GM12873 (cell line): ENCODE data around the gene ATG14.

ENCODE experiments used
- TF ChIP-seq, protein P1 (sequence below): IDR thresholded peaks from 2 replicates; pipeline ENCODE4 v1.5.1; 2012; ENCODE audit warnings: low read depth, mild to moderate bottlenecking, moderate library complexity, low read length, control low read depth; ENCODE audit not compliant: insufficient read depth; ENCODE audit errors: missing control alignments

Gene ATG14

GRCh38 chr14:55411426-55412389, at the start of gene ATG14:
Gene ATG14, minus strand, starts transcription at chr14:55411830. Its CDS starts 8 bp downstream, at chr14:55411822.
- TF ChIP-seq, protein P1, sequence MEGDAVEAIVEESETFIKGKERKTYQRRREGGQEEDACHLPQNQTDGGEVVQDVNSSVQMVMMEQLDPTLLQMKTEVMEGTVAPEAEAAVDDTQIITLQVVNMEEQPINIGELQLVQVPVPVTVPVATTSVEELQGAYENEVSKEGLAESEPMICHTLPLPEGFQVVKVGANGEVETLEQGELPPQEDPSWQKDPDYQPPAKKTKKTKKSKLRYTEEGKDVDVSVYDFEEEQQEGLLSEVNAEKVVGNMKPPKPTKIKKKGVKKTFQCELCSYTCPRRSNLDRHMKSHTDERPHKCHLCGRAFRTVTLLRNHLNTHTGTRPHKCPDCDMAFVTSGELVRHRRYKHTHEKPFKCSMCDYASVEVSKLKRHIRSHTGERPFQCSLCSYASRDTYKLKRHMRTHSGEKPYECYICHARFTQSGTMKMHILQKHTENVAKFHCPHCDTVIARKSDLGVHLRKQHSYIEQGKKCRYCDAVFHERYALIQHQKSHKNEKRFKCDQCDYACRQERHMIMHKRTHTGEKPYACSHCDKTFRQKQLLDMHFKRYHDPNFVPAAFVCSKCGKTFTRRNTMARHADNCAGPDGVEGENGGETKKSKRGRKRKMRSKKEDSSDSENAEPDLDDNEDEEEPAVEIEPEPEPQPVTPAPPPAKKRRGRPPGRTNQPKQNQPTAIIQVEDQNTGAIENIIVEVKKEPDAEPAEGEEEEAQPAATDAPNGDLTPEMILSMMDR, result no peak

- TF ChIP-seq, protein P1, result no peak
Observed at GRCh38 chr14:55458800-55459515, 47.3 kb upstream of the ATG14 start.

- TF ChIP-seq, protein P1, result no peak
Observed at GRCh38 chr14:55457496-55457895, 45.9 kb upstream of the ATG14 start.

DNA sequence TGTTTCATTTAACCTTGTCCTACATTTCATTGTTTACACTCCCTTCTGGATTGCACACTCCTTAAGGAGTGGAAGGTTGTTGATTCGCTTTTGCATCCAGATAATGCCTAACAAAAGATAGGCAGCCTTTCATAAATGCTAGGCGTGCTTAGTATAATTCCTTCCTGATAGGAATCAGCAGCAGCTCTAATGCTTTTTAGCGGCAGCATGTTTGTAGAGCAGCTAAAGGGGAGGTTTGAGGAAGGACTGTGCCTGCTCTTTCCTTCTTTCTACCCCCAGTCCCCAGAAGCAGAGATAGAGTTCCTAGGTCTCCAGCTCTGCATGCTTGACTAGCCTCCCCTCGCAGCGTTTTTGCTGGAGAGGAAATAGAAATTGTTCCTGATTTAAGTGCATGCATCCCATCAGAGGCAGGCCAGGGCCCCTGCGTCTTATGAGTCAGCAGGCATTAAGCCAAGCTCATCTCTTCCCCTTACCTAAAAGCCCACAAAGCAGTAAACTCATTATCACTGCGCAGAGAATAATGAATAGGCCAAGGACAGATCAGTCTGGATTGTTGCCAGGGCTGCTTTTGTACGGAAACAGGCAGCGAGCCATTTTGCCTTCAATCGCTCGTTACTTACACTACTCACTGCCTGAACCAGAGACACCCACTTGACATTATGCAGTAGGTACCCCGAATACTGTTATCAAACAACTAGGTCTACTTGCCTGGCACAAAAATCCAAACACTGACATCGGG, 42.8 kb upstream of the ATG14 start:
- TF ChIP-seq, protein P1, result no peak

DNA sequence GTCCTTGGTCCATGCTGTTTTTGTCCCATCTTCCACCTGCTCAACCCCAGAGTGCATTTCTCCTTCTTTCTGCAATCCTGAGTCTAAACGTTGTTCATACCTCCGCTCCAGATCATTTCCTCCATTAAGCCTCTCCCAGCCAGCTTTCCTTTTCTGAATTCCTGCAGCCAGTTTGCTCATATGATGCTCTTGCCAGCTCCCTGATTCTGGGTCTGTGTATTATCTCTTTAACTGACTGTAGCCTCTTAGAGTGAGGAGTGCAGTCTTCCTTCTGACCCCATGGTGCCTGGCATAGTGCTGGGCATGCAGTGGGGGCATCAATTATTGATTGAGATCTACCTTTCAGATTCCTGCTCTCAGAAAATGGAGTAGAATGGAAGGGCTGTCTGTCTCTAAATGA, 40.3 kb upstream of the ATG14 start:
- TF ChIP-seq, protein P1, result no peak

GRCh38 chr14:55451398-55451797, 39.8 kb upstream of the ATG14 start:
- TF ChIP-seq, protein P1, result no peak
